Endothelial cell of umbilical vein (primary cell): Measurements from ENCODE around the gene FMN2. TPM values are rescaled to one million over a fixed set of nuclear protein-coding genes. Genes with fewer than 3 reads are reported as not detected.

Experiments
- BruUV-seq: library from RNA; stranded (reverse); fragments of 400-500 nt; replicated peaks from 2 replicates; lab custom pipeline; 2021; lab: Mats Ljungman, UMichigan
- CTCF ChIA-PET: fragments of 300-600, 350-600 bp; sonication (Branson Sonifier 250); formaldehyde crosslinking; loops from one replicate; lab custom pipeline; 2021; ENCODE audit warnings: antibody characterized with exemption, inconsistent platforms; lab: Charles Lee
- POLR2A ChIA-PET: fragments of 300-600, 350-600 bp; sonication (Branson Sonifier 250); formaldehyde crosslinking; loops from one replicate; lab custom pipeline; 2021; ENCODE audit warnings: antibody characterized with exemption, inconsistent platforms; lab: Charles Lee
- DNase-seq: peaks from one replicate; pipeline ENCODE4 v3.0.0-alpha.2; 2011; ENCODE audit warnings: low read depth, low spot score
- FAIRE-seq: peaks from 2 replicates; lab custom pipeline; 2011; peaks lifted over from hg19 to GRCh38; lab: Jason Lieb, UNC
- H2AFZ ChIP-seq: 2 replicates; pipeline ENCODE4 v1.6.0; 2012; ENCODE audit warnings: low read depth, low read length, control low read depth, inconsistent platforms
- H3K27ac ChIP-seq: 2 replicates; pipeline ENCODE4 v1.5.1; 2011; ENCODE audit warnings: low read depth, mild to moderate bottlenecking, control low read depth, low read length, moderate library complexity; ENCODE audit not compliant: insufficient read depth
- H3K27me3 ChIP-seq, 2 experiments: 2 replicates each; pipeline versions ENCODE4 v1.6.0 to v1.6.1; 2011; ENCODE audit warnings: low read length in 2 of 2, mixed read lengths in 1 of 2; ENCODE audit not compliant: control insufficient read depth in 2 of 2, insufficient read depth in 2 of 2
- H3K36me3 ChIP-seq, 2 experiments: 2 replicates in 1 of 2; 3 replicates in 1 of 2; pipeline ENCODE4 v1.5.1; 2011; ENCODE audit warnings: low read length in 2 of 2, mild to moderate bottlenecking in 1 of 2, moderate library complexity in 1 of 2; ENCODE audit not compliant: control insufficient read depth in 2 of 2, insufficient read depth in 2 of 2; ENCODE audit errors: extremely low read depth in 1 of 2
- H3K4me1 ChIP-seq: 3 replicates; pipeline ENCODE4 v1.5.1; 2011; ENCODE audit warnings: mild to moderate bottlenecking, low read length; ENCODE audit not compliant: control insufficient read depth, insufficient read depth; ENCODE audit errors: extremely low read depth
- H3K4me2 ChIP-seq: 2 replicates; pipeline ENCODE4 v1.6.1; 2011; ENCODE audit warnings: low read length, control low read depth, mixed read lengths; ENCODE audit not compliant: insufficient read depth
- H3K4me3 ChIP-seq, 3 experiments: fragments of 200-600 bp in 1 of 3; sonication (generic), shearing (Covaris generic) in 1 of 3; replicated peaks in 1 of 3; 2 replicates each; pipeline ENCODE4 v1.5.1; 2011 to 2016; ENCODE audit warnings: control low read depth in 3 of 3, low read length in 3 of 3, mild to moderate bottlenecking in 2 of 3, inconsistent platforms in 1 of 3, low read depth in 1 of 3, moderate library complexity in 1 of 3; ENCODE audit not compliant: insufficient read depth in 1 of 3
- H3K79me2 ChIP-seq: 2 replicates; pipeline ENCODE4 v1.6.0; 2012; ENCODE audit warnings: low read length, inconsistent platforms; ENCODE audit not compliant: control insufficient read depth, insufficient read depth
- H3K9ac ChIP-seq: replicated peaks from 2 replicates; pipeline ENCODE3; 2011; ENCODE audit warnings: low read length, control low read depth; ENCODE audit not compliant: insufficient read depth; ENCODE audit errors: extremely low read depth
- H3K9me1 ChIP-seq: replicated peaks from 3 replicates; pipeline ENCODE4 v1.6.0; 2011; ENCODE audit warnings: mild to moderate bottlenecking, low read length; ENCODE audit not compliant: control insufficient read depth, insufficient read depth; ENCODE audit errors: extremely low read depth
- H3K9me3 ChIP-seq: replicated peaks from 2 replicates; pipeline ENCODE4 v1.5.1; 2012; ENCODE audit warnings: low read length, inconsistent platforms; ENCODE audit not compliant: control insufficient read depth, insufficient read depth
- H4K20me1 ChIP-seq: replicated peaks from 2 replicates; pipeline ENCODE3; 2011; ENCODE audit warnings: mild to moderate bottlenecking, low read length; ENCODE audit not compliant: control insufficient read depth, insufficient read depth; ENCODE audit errors: extremely low read depth
- CTCF ChIP-seq, 2 donors: IDR thresholded peaks; 1 replicate in 1 of 2; 2 replicates in 1 of 2; pipeline ENCODE4 v1.5.1; 2011; ENCODE audit warnings: low read length in 2 of 2, mild to moderate bottlenecking in 2 of 2, moderate library complexity in 2 of 2, control low read depth in 1 of 2, inconsistent platforms in 1 of 2, low read depth in 1 of 2; ENCODE audit not compliant: insufficient read depth in 1 of 2; ENCODE audit errors: extremely low read depth in 1 of 2
- EZH2 ChIP-seq: IDR thresholded peaks from 2 replicates; pipeline ENCODE4 v1.6.1; 2012; ENCODE audit warnings: borderline replicate concordance, low read depth, mild to moderate bottlenecking, moderate library complexity, low read length, inconsistent platforms; ENCODE audit not compliant: severe bottlenecking
- JUN ChIP-seq: IDR thresholded peaks from 2 replicates; pipeline ENCODE4 v1.6.1; 2011; ENCODE audit warnings: borderline replicate concordance, low read depth; ENCODE audit not compliant: insufficient read length, insufficient read depth
- MYC ChIP-seq: IDR thresholded peaks from one replicate; pipeline ENCODE4 v1.6.1; 2011; ENCODE audit warnings: mild to moderate bottlenecking, low read depth, low read length
- POLR2A ChIP-seq: IDR thresholded peaks from 2 replicates; pipeline ENCODE4 v1.6.1; 2012; ENCODE audit warnings: low read depth, mild to moderate bottlenecking, control low read depth, low read length
- POLR2AphosphoS5 ChIP-seq: IDR thresholded peaks from 2 replicates; pipeline ENCODE4 v1.6.1; 2012; ENCODE audit warnings: low read depth, mild to moderate bottlenecking, control low read depth, low read length, moderate library complexity; ENCODE audit not compliant: insufficient read depth
- dilution Hi-C: fragments of 300-500 bp; cut with MboI; formaldehyde crosslinking; loops from one replicate; pipeline ENCODE4 v1.15.0; 2019; ENCODE audit warnings: low sequenced_read_pairs; ENCODE audit not compliant: extremely low pct_ligation_motif_present
- intact Hi-C: fragments of 100-400 bp; cut with micrococcal nuclease; formaldehyde crosslinking; loops from one replicate; pipeline ENCODE4 v1.10.0; 2022
- polyA plus RNA-seq, 4 experiments: library from polyadenylated mRNA; depleted of rRNA in 3 of 4; stranded (reverse) in 3 of 4; unstranded in 1 of 4; fragments of >200 nt; gene quantifications; 2 replicates each; pipeline versions ENCODE4 v1.2.1 to v1.2.3, GENCODE V29; 2011 to 2012; ENCODE audit warnings: missing spikeins in 1 of 4
- total RNA-seq: library from RNA; stranded (reverse); gene quantifications from 2 replicates; pipeline ENCODE4 v1.2.3, GENCODE V29; 2021
- TF ChIP-seq, protein P1 (sequence below): IDR thresholded peaks from 2 replicates; pipeline ENCODE4 v1.6.1; 2011; ENCODE audit not compliant: insufficient read depth, insufficient read length

Gene FMN2
- total and polyA plus RNA-seq, 2 donors (not counting 3 experiments of a cell fraction or from before 2014, with no cell fraction given): not detected

GRCh38 chr1:240511789-240512188 lies 420.1 kb downstream of the FMN2 start:
- no peak overlapping the region for H3K27ac ChIP-seq
- BruUV-seq: no TSS peak
- intact Hi-C loops (no loop called here), dilution Hi-C loops (no loop called here)
- no peak overlapping the region for H3K9ac ChIP-seq
- H3K27me3 ChIP-seq: no peaks in the 10 kb centered on the region
- H3K79me2 ChIP-seq: no peaks in the 10 kb centered on the region
- H3K9me1 ChIP-seq: no peaks in the 10 kb centered on the region
- no peak overlapping the region for H3K4me3 ChIP-seq
- FAIRE-seq (no peak), DNase-seq (no peak)
- TF ChIP-seq POLR2AphosphoS5: no peak
- TF ChIP-seq, protein P1, sequence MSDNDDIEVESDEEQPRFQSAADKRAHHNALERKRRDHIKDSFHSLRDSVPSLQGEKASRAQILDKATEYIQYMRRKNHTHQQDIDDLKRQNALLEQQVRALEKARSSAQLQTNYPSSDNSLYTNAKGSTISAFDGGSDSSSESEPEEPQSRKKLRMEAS: no peak
- no peak for TF ChIP-seq EZH2
- no peak for TF ChIP-seq JUN
- no peak for TF ChIP-seq MYC
- no peak for TF ChIP-seq POLR2A
- no peak for TF ChIP-seq CTCF (IDR thresholded peaks at IDR 0.05; ENCODE audit: extremely low read depth in 1 of 2, insufficient read depth in 1 of 2, low read depth in 1 of 2, low read length in 2 of 2)
- H3K36me3 ChIP-seq: no peaks in the 10 kb centered on the region
- H4K20me1 ChIP-seq: no peaks in the 10 kb centered on the region
- no peak overlapping the region for H2AFZ ChIP-seq
- H3K4me1 ChIP-seq: no peaks in the 10 kb centered on the region
- H3K9me3 ChIP-seq: no peaks in the 10 kb centered on the region
- ChIA-PET POLR2A (no interaction called here), CTCF (no interaction called here)
- no peak overlapping the region for H3K4me2 ChIP-seq
